Spleen (tissue), 11 donors: ENCODE data around the gene SENP1. TPM values are rescaled to one million over a fixed set of nuclear protein-coding genes. Genes with fewer than 3 reads are reported as not detected.

Experiments used
- DNase-seq: peaks from one replicate; pipeline ENCODE4 v3.0.0-alpha.2; 2020
- H3K27ac ChIP-seq, 8 donors: fragments of 200-600 bp; sonication (generic) in 7 of 8; 1 replicate in 4 of 8; 2 replicates in 4 of 8; pipeline versions ENCODE4 v1.5.0 to v1.8.0; 2016 to 2021; ENCODE audit warnings: inconsistent platforms in 4 of 8, mild to moderate bottlenecking in 4 of 8, moderate library complexity in 1 of 8
- H3K27me3 ChIP-seq, 7 donors: fragments of 200-600 bp; sonication (generic) in 6 of 7; replicated peaks in 1 of 7; 1 replicate in 4 of 7; 2 replicates in 3 of 7; pipeline versions ENCODE4 v1.5.0 to v1.8.0; 2016 to 2021; ENCODE audit warnings: inconsistent platforms in 3 of 7, mild to moderate bottlenecking in 1 of 7
- H3K36me3 ChIP-seq, 6 donors: fragments of 200-600 bp; sonication (generic) in 5 of 6; 1 replicate in 4 of 6; 2 replicates in 2 of 6; pipeline versions ENCODE4 v1.5.0 to v1.8.0; 2016 to 2021; ENCODE audit warnings: inconsistent platforms in 2 of 6
- H3K4me1 ChIP-seq, 6 donors: fragments of 200-600 bp; sonication (generic) in 5 of 6; 1 replicate in 3 of 6; 2 replicates in 3 of 6; pipeline versions ENCODE4 v1.5.0 to v1.8.0; 2016 to 2021; ENCODE audit warnings: inconsistent platforms in 3 of 6
- H3K4me3 ChIP-seq, 8 donors: fragments of 200-600 bp; sonication (generic) in 7 of 8; 1 replicate in 4 of 8; 2 replicates in 4 of 8; pipeline versions ENCODE4 v1.5.0 to v1.8.0; 2016 to 2021; ENCODE audit warnings: inconsistent platforms in 4 of 8, mild to moderate bottlenecking in 4 of 8, moderate library complexity in 2 of 8
- H3K9me3 ChIP-seq, 8 donors: fragments of 200-600 bp; sonication (generic) in 7 of 8; 1 replicate in 4 of 8; 2 replicates in 4 of 8; pipeline versions ENCODE4 v1.5.0 to v1.8.0; 2016 to 2021; ENCODE audit warnings: inconsistent platforms in 4 of 8
- POLR2A ChIP-seq, 3 donors: fragments of 450-650 bp; IDR thresholded peaks; one replicate each; pipeline ENCODE4 v1.5.1; 2017; ENCODE audit warnings: antibody characterized with exemption in 3 of 3, mild to moderate bottlenecking in 1 of 3
- POLR2AphosphoS5 ChIP-seq, 3 donors: sonication (generic); formaldehyde crosslinking; IDR thresholded peaks; one replicate each; pipeline ENCODE4 v1.5.1; 2017; ENCODE audit warnings: antibody characterized with exemption in 3 of 3
- WGBS, 5 donors: extraction: QIAGEN DNeasy Blood & Tissue Kit in 3 of 5; methylation state at CpG; one replicate each; pipeline versions ENCODE4 v1.1.5 to v1.1.7; 2013 to 2018; 5-methylcytosine and 5-hydroxymethylcytosine counted together
- intact Hi-C: fragments of 100-400 bp; cut with DNase I; formaldehyde crosslinking; loops from one replicate; pipeline ENCODE4 v1.15.0; 2023; ENCODE audit warnings: low total_unique reads
- polyA plus RNA-seq, 3 donors: library from polyadenylated mRNA; stranded (reverse); fragments of 200-250 nt; gene quantifications; one replicate each; pipeline ENCODE4 v1.2.1, GENCODE V29; 2013
- total RNA-seq, 7 donors: library from RNA; depleted of rRNA in 3 of 7; stranded (reverse); fragments of >200 nt in 3 of 7; fragmentation: NEBNext Ultra II Directional in 4 of 7; extraction: Animal tissue kit (Norgen Biotek cat#: 25700) in 4 of 7; gene quantifications; one replicate each; pipeline versions ENCODE4 v1.1.0 to v1.2.1, GENCODE V29; 2016 to 2021
- TF ChIP-seq, protein P1 (sequence below), 11 experiments: fragments of 200-600 bp in 7 of 11; fragments of 450-650 bp in 4 of 11; sonication (generic) in 4 of 11; IDR thresholded peaks in 8 of 11; conservative IDR thresholded peaks in 3 of 11; 1 replicate in 7 of 11; 2 replicates in 4 of 11; pipeline versions ENCODE4 v1.4.0 to v1.8.0; 2016 to 2021; ENCODE audit warnings: antibody characterized with exemption in 11 of 11, inconsistent platforms in 4 of 11, mild to moderate bottlenecking in 1 of 11
- donor health status: healthy with polysubstance abuse.
- donor health status: DM: no; HTN: no; CAD: no; lungs with moderate emphysema.
- donor health status: DM: no; HTN: no; CAD: no.
- donor health status: Bipolar disorder and iron deficiency.
- donor health status: healthy.
- donor health status: DM: no; HTN: no; CAD: no.
- donor health status: DM: yes; HTN: yes; CAD: no.

Gene SENP1
- total and polyA plus RNA-seq, 10 donors = 3.7 to 37.4 (median 25.6) TPM

DNA sequence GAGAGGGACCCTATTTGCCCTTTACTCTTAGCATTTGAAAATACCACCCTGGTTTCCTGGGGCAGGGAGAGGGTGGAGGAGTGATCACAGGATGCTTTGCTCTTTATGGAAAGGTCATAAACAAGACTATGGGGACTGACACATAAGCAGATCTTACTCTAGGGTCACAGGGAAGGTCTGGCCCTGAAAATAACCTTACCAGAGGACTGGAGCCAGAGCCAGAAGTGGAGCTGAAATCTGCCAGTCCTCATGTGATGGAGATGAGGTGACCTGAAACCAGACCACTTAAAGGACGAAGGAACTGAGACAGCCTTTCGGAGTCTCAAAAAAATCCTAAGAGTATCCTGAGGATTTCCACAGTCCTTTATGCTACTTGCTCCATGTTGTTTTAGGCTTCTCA lies 25.6 kb upstream of the SENP1 start:
- no peak for TF ChIP-seq POLR2A (IDR thresholded peaks at IDR 0.05)
- TF ChIP-seq POLR2AphosphoS5 (IDR thresholded peaks at IDR 0.05) = no peak
- TF ChIP-seq, protein P1, sequence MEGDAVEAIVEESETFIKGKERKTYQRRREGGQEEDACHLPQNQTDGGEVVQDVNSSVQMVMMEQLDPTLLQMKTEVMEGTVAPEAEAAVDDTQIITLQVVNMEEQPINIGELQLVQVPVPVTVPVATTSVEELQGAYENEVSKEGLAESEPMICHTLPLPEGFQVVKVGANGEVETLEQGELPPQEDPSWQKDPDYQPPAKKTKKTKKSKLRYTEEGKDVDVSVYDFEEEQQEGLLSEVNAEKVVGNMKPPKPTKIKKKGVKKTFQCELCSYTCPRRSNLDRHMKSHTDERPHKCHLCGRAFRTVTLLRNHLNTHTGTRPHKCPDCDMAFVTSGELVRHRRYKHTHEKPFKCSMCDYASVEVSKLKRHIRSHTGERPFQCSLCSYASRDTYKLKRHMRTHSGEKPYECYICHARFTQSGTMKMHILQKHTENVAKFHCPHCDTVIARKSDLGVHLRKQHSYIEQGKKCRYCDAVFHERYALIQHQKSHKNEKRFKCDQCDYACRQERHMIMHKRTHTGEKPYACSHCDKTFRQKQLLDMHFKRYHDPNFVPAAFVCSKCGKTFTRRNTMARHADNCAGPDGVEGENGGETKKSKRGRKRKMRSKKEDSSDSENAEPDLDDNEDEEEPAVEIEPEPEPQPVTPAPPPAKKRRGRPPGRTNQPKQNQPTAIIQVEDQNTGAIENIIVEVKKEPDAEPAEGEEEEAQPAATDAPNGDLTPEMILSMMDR (IDR thresholded peaks at IDR 0.05 in 8 of 11, conservative IDR thresholded peaks at IDR 0.05 in 3 of 11) = no peak
- peaks cover 3 to 95% (median 46%) of the 10 kb centered on the region in 6 donors for H3K36me3 ChIP-seq
- WGBS, 5 donors = 94 to 97% (median 96%) methylated on average over 2 of the region's 2 CpGs
- no peaks in the 10 kb centered on the region for H3K27me3 ChIP-seq
- DNase-seq = no peak
- H3K27ac ChIP-seq = no peak overlapping the region
- H3K4me3 ChIP-seq = no peak overlapping the region
- intact Hi-C loops = no loop called here
- no peaks in the 10 kb centered on the region for H3K9me3 ChIP-seq
- H3K4me1 ChIP-seq = no peaks in the 10 kb centered on the region

DNA sequence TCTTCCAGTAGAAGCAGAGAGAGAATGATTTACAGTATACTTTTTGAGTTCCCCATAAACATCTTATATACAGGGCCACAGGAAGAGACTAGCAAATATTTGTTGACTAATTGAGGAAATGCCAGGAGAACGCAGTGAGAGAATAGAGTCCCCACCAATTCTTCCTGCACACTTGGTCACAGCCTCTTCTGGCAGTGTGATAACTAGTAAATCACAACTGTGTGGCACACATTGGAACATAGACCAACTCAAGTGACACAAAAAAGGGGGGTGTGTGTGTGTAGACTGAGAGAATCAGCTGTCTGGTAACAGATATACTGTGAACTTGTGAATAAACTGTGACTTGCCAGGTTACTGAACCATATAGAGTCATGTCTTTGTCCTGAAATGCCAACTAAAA lies 23.5 kb upstream of the SENP1 start:
- peaks cover 3 to 96% (median 38%) of the 10 kb centered on the region in 6 donors for H3K36me3 ChIP-seq
- H3K4me3 ChIP-seq = no peak overlapping the region
- intact Hi-C loops = no loop called here
- no peak for DNase-seq
- H3K4me1 ChIP-seq = no peaks in the 10 kb centered on the region
- 47 to 68% (median 65%) methylated on average over 1 of the region's 1 CpG for WGBS, 5 donors
- TF ChIP-seq POLR2AphosphoS5 (IDR thresholded peaks at IDR 0.05) = no peak
- no peak for TF ChIP-seq POLR2A (IDR thresholded peaks at IDR 0.05)
- TF ChIP-seq, protein P1 (IDR thresholded peaks at IDR 0.05 in 8 of 11, conservative IDR thresholded peaks at IDR 0.05 in 3 of 11) = no peak
- H3K27ac ChIP-seq = no peak overlapping the region
- no peaks in the 10 kb centered on the region for H3K27me3 ChIP-seq
- no peaks in the 10 kb centered on the region for H3K9me3 ChIP-seq

DNA sequence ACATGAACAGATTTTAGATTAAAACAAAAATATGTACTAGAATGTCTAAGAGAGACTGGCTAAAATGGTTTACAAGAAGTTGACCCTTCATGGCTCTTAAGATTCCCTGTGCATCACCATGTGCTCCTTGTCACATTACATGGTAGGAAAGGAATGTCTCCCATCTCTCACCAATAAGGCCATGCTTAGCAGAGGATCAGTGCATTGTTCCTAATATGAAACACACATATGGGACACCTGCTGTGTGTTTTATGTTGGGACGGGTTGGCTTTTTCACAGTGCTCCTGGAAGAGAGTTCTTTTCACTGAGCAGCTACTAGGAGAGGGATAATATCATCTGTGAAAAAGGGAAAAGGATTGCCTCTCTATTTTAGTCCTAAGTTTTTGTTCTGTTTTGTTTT lies 22.9 kb upstream of the SENP1 start:
- Histone ChIP-seq H3K9me3 (no peaks in the 10 kb centered on the region), H3K27me3 (no peaks in the 10 kb centered on the region), H3K36me3 (peaks cover 3 to 96% (median 32%) of the 10 kb centered on the region in 6 donors), H3K27ac (no peak overlapping the region), H3K4me1 (no peaks in the 10 kb centered on the region), H3K4me3 (no peak overlapping the region)
- 97 to 100% (median 100%) methylated on average over 1 of the region's 1 CpG for WGBS, 5 donors
- TF ChIP-seq POLR2AphosphoS5 (IDR thresholded peaks at IDR 0.05) (no peak), POLR2A (IDR thresholded peaks at IDR 0.05) (no peak)
- TF ChIP-seq, protein P1 (IDR thresholded peaks at IDR 0.05 in 8 of 11, conservative IDR thresholded peaks at IDR 0.05 in 3 of 11) = no peak
- no peak for DNase-seq
- intact Hi-C loops = no loop called here

DNA sequence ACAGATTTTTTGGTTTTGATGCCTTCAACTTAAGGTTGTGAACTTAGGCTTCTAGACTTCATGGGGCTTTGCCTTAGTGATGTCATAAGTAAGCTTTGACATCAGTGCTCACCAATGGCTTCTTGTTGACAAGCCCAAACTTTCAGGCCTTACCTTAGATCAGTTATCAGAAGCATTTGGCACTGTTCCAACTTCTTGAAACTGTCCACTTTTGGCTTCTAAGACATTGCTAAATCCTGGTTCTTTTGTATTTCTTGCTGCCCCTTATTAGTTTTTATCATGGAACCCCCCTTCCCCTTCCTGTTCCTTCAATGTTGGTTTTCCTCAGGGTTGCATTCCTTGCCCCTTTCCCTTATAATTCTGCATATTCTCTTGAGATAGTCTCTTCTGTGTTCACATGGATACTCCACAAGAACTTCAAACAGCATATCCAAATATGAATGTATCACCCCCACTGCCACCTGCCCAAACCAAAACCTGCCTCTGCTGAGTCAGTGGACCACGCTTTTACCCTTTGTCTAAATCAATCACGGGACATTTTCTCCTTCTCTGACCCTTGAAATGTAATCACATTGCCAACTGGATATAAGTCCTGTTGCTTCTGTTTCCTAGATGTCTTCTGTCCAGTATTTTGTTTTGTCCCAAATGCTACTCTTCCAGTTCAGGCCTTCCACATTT lies 21.2 kb upstream of the SENP1 start:
- intact Hi-C loops = no loop called here
- TF ChIP-seq POLR2A (IDR thresholded peaks at IDR 0.05) = no peak
- TF ChIP-seq POLR2AphosphoS5 (IDR thresholded peaks at IDR 0.05) = no peak
- TF ChIP-seq, protein P1 (IDR thresholded peaks at IDR 0.05 in 8 of 11, conservative IDR thresholded peaks at IDR 0.05 in 3 of 11) = no peak
- Histone ChIP-seq H3K27me3 (no peaks in the 10 kb centered on the region), H3K9me3 (no peaks in the 10 kb centered on the region), H3K4me1 (no peaks in the 10 kb centered on the region), H3K4me3 (no peak overlapping the region), H3K36me3 (peaks cover 3 to 92% (median 23%) of the 10 kb centered on the region in 6 donors), H3K27ac (no peak overlapping the region)
- 90 to 100% (median 93%) methylated on average over 2 of the region's 2 CpGs for WGBS, 5 donors
- DNase-seq = no peak
